HG03558 (cell line): ENCODE measurements around the gene TDP2.
"Not testable (repeated sequence)": the region's sequence is repeated elsewhere in the genome, so short reads cannot be mapped to it uniquely, and the experiment has no call there.

Experiments used
- ATAC-seq: cut with Tn5 transposase; IDR thresholded peaks from one replicate; pipeline ENCODE4 v1.9.1; 2021; ENCODE audit warnings: moderate number of reproducible peaks; ENCODE audit not compliant: unreplicated experiment; ENCODE audit errors: extremely low read depth

Gene TDP2

GRCh38 chr6:24683297-24684296 is 16.9 kb upstream of the TDP2 start:
- no peak for ATAC-seq

- ATAC-seq = no peak
Measured at GRCh38 chr6:24680582-24680981, 13.9 kb upstream of the TDP2 start.

- not testable (repeated sequence) for ATAC-seq
Measured at GRCh38 chr6:24678792-24679352, 12.2 kb upstream of the TDP2 start.

GRCh38 chr6:24673625-24674024 is 6.9 kb upstream of the TDP2 start:
- no peak for ATAC-seq

- ATAC-seq = no peak
Measured at GRCh38 chr6:24672620-24673182, 6.0 kb upstream of the TDP2 start.

GRCh38 chr6:24671077-24671476 is 4.4 kb upstream of the TDP2 start:
- ATAC-seq = not testable (repeated sequence)

GRCh38 chr6:24670492-24670891 is 3.8 kb upstream of the TDP2 start:
- not testable (repeated sequence) for ATAC-seq

GRCh38 chr6:24668997-24669361 is 2.3 kb upstream of the TDP2 start:
- ATAC-seq = no peak

GRCh38 chr6:24668066-24668996 is 1.6 kb upstream of the TDP2 start:
- ATAC-seq = not testable (repeated sequence)

GRCh38 chr6:24667378-24667803 is 692 bp upstream of the TDP2 start:
- no peak for ATAC-seq

- ATAC-seq = peak; percentile 8
Measured at GRCh38 chr6:24666097-24666640, 530 bp downstream of the TDP2 start.

- ATAC-seq = no peak
Measured at GRCh38 chr6:24664046-24664987, 2.4 kb downstream of the TDP2 start.

GRCh38 chr6:24663189-24663588 is 3.5 kb downstream of the TDP2 start:
- no peak for ATAC-seq

GRCh38 chr6:24662236-24662635 is 4.5 kb downstream of the TDP2 start:
- no peak for ATAC-seq

- not testable (repeated sequence) for ATAC-seq
Measured at GRCh38 chr6:24661759-24662158, 4.9 kb downstream of the TDP2 start.

GRCh38 chr6:24660105-24660504 is 6.6 kb downstream of the TDP2 start:
- no peak for ATAC-seq

- ATAC-seq = no peak
Measured at GRCh38 chr6:24659561-24659960, 7.1 kb downstream of the TDP2 start.

- ATAC-seq = no peak
Measured at GRCh38 chr6:24658573-24659560, 7.8 kb downstream of the TDP2 start.
